Brain pericyte (primary cell): Measurements from ENCODE around the gene CCND3.

Experiments used
- DNase-seq: peaks from one replicate; pipeline ENCODE4 v3.0.0-alpha.2; 2012; ENCODE audit warnings: low read depth, low spot score

The CCND3 gene

GRCh38 chr6:41921712-41921998 lies 20.0 kb downstream of the CCND3 start:
- DNase-seq: no peak

- peak; percentile 78 for DNase-seq
Measured at GRCh38 chr6:41920921-41921711, 20.5 kb downstream of the CCND3 start, which contains the start of the genes BYSL and MED20. Gene BYSL (plus strand): TSS chr6:41921499. CDS start chr6:41921563, 64 bp downstream. Gene MED20 (minus strand): TSS chr6:41921139. CDS start chr6:41921018, 121 bp downstream.

- no peak for DNase-seq
Measured at GRCh38 chr6:41917528-41917927, 24.1 kb downstream of the CCND3 start.

GRCh38 chr6:41914869-41915530 lies 26.6 kb downstream of the CCND3 start:
- DNase-seq: no peak

- no peak for DNase-seq
Measured at GRCh38 chr6:41914343-41914742, 27.3 kb downstream of the CCND3 start.

GRCh38 chr6:41909727-41910126 lies 31.9 kb downstream of the CCND3 start:
- no peak for DNase-seq

- no peak for DNase-seq
Measured at GRCh38 chr6:41901882-41902519, 39.6 kb downstream of the CCND3 start.

- no peak for DNase-seq
Measured at GRCh38 chr6:41900861-41901260, 40.7 kb downstream of the CCND3 start.

- DNase-seq: no peak
Measured at GRCh38 chr6:41896281-41896680, 45.3 kb downstream of the CCND3 start.

- DNase-seq: peak; percentile 57
Measured at GRCh38 chr6:41895300-41896233, 46.0 kb downstream of the CCND3 start, which contains the start of gene USP49. Gene USP49 (minus strand): TSS chr6:41895375. CDS start chr6:41806983, 88,392 bp downstream.

GRCh38 chr6:41894366-41895299 lies 47.0 kb downstream of the CCND3 start:
- no peak for DNase-seq

- DNase-seq: no peak
Measured at GRCh38 chr6:41892921-41893564, 48.6 kb downstream of the CCND3 start.

- no peak for DNase-seq
Measured at GRCh38 chr6:41887331-41887751, 54.3 kb downstream of the CCND3 start.

- DNase-seq: no peak
Measured at GRCh38 chr6:41885930-41886329, 55.7 kb downstream of the CCND3 start.

GRCh38 chr6:41884957-41885356 lies 56.7 kb downstream of the CCND3 start:
- DNase-seq: no peak
